Stimulated activated CD4-positive, alpha-beta T cell treated with anti-CD3 and anti-CD28 coated beads, Interleukin-1b, Interleukin-23, amount 100 ng/mL, for 24 hours (primary cell): ENCODE measurements around the gene UBL4A.
A peak's percentile ranks its signal among the peaks of the same experiment; 100 is the strongest.
"Not testable (repeated sequence)": the region's sequence is repeated elsewhere in the genome, so short reads cannot be mapped to it uniquely, and the experiment has no call there.

ENCODE experiments used
- DNase-seq, 4 experiments: peaks; one replicate each; pipeline ENCODE4 v3.0.0-alpha.2; 2020; ENCODE audit warnings: low read depth in 4 of 4, low spot score in 1 of 4

UBL4A gene

DNA sequence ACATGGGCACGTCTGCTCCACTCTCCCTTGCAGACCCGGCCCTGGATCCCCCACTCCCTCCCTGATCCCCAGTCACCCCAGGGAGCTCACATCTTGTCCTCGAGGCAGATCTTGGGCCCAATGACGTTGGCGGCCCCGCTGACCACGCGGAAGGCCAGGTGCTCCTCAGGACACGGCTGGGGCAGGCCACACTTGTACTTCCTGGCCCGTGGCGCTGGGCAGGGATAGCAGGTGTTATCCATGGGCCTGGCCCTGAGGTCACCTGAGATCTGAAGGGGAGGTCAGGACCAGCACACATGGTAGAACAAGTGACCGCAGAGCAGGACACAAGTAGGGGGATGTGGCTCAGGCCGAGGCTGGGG, 21.9 kb upstream of the UBL4A start:
- no peak for DNase-seq

DNA sequence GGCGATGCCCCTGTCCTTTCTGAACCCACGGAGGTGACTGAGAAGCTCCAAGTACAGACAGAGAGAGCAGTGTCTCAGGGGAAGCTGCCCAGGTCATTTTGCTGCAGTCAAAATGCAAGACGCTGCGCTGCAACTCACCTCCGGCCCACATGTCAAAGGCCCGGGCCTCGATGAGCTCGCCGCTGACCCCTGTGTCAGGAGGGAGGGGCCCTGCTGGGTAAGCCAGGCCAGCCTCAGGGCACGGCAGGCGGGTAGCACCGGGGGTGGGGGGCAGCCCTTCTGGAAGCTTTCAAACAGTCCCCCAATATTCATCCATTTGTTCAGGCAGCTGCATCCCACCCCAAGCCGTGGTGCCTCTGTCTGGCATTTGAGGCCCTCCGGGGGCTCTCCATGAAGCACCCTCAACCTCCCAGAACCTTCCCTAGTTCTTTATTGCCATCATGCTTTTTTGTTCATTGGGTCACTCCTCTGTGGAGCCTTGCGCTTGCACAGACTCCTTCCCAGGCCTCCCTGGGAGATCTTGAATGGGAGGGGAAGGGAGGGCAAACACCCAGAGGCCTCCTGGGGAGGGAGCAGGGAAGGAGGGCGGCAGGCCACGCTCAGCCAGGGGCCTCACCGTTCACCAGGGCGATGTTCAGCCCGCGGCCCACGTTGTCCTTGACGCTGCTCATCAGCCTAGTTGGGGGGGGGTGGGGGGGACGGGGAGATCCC, 21.4 kb upstream of the UBL4A start:
- no peak for DNase-seq

DNA sequence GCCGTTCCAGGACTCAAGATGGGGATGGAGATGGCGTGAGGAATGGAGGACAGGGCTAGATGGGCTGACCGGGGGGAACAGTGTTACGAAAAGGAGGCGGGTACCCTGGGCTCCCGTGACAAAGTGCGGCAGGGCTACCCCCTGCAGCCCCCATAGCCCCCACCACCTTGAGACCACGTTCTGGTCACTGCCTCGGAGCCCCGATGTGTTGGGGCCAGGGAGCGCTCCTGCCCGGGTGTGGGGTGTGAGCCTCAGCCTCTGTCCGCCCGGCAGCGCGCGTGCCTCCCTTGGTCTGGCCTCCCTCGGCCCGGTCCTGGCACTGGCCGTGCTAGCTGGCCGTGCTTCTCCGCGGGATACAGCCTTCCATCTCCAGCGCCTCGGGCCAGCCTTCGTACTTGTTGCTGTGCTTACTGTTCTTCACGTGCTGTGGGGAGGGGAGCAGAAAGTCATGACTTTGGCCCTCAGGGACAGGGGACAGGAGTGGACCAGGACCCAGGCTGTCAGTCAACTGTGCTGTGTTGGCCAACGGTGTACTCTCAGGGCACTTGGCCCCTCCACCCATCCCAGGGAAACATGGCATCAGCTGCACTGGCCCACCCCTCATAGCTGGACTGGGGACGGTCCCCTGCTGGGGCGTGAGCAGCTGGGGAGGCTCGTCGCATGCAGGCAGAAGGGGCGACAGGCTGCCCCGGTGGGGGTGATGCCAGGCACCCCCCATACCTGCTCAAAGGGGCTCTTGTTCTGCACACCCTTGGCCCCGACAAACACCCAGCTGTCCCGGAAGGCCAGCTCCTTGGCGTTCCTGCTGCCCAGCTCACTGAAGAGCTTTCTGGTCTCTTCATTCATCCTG, 20.3 kb upstream of the UBL4A start:
- no peak for DNase-seq

DNA sequence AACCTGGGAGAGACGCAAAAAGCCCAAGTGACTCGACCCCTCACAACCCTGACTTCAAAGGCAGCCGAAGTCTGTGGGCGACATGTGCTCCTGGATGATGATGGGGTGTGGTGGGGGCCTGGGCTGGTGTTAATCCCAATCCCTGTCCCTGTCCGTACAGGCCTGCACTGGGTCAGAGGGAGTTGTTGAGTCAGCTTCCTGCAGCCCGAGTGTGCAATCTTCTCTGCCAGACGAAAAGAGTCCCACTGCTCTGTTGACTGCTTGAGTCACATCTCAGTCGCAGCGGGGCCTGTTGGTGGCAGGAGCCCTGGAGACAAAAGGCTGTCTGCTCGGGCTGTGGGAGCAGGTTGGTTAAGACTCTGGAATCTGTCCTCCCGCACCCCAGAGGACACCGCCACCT, 19.3 kb upstream of the UBL4A start:
- DNase-seq: no peak

DNA sequence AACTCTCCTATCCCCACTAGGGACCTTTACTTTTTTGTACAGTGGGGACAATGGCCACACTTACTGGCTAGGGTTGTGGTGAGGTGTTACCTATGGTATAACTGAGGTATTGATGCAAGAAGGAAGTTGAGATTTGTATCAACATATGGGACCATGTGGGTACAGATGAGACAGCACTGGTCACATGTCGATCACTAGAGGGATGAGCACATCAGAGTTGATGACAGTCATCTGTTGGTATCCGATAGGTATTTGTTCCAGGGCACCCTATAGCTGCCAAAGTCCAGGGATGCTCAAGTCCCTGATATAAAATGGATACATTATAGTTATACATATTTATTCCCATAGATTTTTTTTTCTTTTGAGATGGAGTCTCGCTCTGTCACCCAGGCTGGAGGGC, 16.6 kb upstream of the UBL4A start:
- no peak for DNase-seq

DNA sequence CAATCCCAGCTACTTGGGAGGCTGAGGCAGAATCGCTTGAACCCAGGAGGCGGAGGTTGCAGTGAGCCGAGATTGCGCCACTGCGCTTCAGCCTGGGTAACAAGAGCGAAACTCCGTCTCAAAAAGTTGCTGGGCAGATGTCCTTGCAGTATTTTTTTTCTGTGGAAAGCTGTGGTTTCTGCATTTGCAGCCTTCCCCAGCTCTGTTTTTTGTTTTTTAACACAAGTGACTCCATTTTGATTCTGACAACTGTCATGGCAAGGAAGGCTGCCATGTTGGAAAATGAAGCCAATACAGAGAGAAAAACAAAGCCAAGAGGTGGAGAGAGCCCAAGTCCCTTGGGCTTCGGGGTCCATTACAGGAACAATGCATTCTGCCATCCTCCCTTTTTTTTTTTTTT, 15.7 kb upstream of the UBL4A start:
- DNase-seq: no peak

DNA sequence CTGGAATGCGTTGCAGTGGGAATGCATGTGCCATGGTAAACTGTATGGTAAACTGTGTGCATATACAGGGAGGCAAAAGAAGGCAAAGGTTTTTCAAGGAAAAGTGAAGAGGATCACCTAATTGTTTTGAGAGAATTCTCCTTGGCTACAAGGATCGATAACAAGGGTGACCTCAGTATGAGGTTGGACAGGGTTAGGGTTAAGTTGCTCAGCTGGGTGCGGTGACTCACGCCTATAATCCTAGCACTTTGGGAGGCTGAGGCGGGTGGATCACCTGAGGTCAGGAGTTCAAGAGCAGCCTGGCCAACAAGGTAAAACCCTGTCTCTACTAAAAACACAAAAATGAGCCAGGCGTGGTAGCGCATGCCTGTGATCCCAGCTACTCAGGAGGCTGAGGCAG, 15.0 kb upstream of the UBL4A start:
- not testable (repeated sequence) for DNase-seq

DNA sequence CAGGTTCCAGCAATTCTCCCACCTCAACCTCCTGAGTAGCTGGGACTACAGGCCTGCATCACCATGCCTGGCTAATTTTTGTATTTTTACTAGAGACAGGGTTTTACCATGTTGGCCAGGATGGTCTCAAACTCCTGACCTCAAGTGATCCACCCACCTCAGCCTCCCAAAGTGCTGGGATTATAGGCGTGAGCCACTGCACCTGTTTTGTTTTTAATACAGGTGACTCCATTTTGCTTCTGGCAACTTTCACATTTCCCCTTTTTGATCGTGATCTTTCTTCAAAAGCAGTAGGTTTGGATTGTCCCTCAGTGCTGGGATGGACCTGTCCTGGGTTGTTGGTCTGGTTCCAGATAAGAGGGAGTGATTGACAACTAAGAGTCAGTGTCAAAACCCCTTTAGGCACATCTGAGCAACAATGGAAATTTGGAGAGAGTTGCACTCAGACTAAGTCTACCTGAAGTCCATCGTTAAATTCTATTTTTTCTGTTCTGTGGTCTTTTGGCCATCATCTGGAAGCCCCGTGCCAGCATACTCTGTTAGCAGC, 10.2 kb upstream of the UBL4A start:
- DNase-seq: not testable (repeated sequence)

DNA sequence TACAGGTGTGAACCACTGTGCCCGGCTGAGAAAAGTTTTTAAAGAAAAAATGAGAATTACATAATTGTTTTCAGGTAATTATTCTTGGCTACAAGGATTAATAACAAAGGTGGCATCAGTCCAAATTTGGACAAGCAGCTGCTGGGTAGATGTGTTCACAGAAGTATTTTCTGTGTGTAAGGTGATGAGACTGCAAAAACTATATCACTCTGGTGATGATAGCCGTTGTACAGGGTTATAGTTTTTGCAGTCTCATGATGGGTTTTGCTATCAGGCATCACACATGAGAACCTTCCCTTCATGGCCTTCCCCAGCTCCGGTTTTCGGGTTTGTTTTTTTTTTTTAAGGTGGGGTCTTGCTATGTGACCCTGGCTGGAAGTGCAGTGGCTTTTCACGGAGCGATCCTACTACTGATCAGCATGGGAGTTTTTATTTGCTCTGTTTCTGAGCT, 9.1 kb upstream of the UBL4A start:
- no peak for DNase-seq

DNA sequence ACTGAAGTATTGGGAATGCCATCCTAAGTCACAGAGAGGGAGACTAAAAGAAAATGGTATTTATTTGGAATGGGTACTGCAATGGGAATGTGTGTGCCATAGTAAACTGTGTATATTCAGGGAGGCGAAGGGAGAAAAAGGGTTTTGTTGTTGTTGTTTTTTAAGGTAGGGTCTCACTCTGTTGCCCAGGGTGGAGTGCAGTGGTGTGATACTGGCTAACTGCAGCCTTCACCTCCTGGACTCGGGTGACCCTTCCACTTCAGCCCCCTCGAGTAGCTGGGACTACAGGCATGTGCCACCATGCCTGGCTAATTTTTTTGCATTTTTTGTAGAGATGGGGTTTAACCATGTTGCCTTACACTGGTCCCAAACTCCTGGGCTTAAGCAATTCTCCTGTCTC, 8.3 kb upstream of the UBL4A start:
- DNase-seq: no peak

DNA sequence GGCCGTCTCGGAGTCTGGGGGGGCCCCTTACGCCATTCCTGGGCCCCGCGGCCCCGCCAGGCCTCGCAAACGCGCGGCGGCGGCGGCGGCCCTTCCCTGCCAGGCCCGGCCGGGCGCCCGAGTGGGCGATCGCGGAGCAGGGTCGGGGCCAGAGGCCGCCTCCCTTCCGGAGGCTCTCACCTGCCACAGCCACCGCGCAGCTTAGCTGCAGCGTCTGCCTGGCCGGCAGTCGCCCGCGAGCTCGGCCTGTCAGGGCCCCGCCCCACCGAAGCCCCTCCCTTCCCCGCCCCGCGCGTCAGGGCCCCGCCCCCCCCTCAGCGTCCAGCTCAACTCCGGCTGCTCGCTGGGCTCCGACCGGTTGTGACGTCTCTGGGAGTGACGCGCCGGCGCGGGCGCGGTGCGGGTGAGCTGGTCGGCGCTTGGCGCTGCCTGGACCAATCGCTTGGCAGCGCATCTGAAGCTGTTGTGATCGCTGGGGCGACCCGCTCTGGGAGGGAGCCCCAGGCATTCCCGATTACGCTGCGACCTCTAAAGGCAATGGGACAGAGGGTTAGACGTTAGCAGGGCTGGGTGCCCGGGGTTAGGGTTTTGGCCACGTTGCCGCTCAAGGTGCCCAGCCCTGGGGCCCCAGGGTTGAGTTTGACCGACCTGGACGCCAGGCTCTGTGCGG, 4.1 kb upstream of the UBL4A start, which contains the start of gene SLC10A3:
Gene SLC10A3 (minus strand): TSS at position 216 of the 670 bp plus-strand sequence. CDS start 1,689 bp downstream, outside the sequence.
- peak; percentile 61 to 83 (median 69) for DNase-seq

DNA sequence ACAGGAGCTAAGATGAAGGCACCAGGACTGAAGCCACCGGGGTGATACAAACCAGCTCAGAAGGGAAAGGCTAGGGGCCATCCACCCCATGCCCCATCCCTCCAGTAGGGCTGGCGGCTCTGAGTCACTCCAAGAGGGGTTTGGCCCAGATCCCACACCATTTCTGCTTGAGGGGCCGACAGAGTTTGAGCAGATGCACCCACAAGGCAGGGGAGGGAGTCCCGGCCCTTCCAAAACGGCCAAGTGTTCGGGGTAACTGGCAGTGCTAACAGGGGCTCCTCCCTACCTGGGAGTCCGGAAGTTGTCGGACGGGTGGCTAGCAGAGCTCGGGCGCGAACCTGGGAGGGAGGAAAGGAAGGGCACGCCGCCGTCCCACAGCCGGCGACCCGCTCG, 3.6 kb upstream of the UBL4A start:
- no peak for DNase-seq

DNA sequence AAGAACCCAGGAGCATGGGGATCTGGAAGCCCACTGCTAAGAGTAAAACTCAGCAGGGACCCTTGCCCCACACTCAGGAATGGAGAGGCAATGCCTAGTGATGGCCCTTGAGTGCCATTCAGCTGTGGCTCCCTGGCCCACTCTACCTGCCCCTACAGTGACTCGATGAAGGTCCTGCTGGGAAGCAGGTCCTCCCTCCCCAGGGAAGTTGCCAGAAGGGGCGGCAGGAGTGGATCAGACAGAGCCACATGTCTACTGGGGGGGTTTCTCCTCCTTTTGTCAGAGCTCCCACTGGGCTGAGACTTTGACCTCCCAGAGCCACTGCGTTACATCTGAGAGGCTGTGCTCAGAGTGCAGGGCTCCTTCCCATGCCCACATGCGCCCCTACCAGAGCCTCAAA, 2.8 kb upstream of the UBL4A start:
- DNase-seq: no peak

DNA sequence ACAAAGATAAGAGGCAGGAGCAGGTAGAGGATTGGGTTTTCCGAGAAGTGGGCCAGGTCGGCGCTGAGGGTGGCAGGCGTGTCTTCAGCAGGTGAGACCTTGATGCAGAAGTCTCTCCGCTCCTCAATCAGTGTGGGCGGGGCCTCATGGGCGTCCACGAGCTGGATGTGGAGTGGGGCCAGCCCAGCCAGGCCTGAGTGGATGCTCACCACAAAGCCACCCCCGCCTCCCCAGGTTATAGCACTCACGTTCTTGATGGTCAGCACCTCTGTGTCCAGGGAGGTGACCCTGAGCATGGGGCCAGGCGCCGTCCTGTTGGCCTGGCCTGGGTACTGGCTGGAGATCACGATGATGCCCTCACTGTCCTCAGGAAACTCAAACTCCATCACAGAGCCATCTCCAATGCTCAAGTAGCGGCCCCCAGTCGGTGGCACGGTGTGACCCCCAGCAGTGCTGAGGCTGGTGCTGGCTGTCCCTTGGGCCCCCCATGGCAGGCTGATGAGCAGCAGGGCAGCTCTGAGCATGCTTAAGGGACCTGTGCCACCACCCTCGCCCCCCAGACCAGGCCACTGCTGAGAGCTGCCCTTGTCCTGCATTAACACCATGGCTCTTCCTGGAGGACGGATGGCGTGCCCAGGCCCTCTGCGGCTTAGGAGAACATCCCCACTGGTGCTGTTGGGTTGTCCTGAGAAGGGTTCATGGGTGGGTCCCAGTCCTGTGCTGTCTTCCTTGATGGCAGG, 2.1 kb upstream of the UBL4A start:
- DNase-seq: no peak

DNA sequence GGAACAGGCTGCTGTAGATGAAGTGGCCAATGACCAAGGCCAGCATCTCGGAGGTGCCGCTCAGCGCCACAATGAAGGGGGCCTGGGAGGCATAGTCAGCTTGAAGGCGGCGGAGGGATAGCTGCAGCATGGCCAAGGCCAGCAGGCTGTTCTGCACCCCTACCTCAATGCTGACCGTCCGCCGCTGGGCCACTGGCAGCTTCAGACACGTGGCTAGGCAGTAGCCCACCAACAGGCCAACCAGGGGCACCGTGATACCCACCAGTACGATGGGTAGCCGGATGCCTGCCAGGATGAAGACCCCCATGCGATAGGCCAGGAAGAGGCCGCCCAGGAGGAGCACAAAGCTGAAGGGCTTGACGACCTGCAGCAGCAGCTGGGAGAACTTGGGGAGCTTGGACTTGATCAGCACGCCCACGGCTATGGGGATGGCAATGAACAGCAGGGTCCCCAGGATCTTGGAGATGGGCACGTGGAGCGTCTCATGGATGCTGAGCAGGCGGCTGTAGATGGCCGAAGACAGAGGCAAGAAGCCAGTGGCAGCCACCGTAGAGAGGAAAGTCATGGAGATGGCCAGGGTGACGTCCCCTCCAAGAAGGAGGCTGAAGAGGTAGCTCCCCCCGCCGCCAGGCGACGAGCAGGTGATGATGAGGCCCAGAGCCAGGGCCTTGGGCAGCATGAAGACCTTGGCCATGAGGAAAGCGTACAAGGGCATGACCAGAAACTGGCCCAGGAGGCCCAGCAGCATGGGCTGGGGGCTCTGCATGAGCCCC, 1.3 kb upstream of the UBL4A start:
- no peak for DNase-seq

DNA sequence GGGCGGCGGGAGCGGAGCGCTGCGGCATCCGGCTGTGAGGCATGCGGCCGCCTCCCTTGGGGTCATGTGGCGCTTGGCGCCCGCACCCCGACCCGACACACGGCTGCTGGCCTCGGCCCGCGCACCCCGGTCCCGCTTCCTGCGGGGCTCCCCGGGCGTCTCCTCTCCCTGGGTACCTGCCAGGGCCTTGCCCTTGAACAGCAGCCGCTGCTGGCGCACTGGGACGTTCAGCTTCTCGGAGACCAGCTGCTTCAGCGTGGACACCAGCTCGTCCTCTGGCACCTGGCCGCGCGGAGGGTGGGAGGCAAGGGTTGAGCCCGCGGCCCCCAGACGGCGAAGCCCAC, 391 bp downstream of the UBL4A start:
- no peak for DNase-seq

DNA sequence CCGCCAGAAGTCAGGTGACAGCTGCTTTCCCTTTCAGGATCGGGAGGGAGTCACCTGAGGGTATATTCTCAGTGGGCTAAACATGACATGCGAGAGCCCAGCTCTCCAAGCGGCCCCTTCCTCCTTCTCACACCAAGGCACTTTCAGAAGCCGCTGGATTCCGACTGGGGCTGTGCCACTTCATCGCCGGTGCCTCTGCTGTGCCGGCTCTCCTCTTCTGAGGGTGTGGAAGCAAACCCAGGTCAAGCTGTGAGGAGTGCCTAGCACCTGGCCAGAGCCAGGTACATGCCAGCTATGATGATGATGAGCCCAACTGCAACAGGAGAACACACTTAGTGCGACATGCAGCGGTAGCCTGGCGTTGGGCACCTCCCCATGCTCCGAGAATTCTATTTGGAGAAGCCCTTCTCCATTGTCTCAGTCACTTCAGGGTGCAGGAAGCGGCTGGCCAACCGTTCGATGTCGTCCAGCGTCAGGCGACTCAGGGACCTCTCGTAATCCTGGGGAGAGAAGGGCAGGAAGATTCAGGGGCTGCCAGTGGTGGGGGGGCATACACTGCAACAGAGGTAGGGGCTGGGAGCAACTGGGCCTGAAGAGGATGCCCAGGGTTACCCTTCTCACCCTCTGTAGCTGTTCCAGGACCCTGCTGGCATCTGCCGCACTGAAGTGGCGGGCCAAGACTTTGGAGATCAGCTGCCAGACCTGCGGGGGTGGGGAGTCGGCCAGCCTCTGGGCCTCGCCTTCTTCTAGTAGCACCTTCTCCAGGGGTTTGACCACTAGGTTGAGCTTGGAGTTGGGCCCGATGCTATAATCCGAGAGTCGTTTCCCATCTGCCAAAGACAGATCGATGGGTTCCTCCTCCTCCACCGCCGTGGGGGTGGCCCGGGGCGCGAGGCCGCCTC, 1.0 kb downstream of the UBL4A start:
- no peak for DNase-seq

DNA sequence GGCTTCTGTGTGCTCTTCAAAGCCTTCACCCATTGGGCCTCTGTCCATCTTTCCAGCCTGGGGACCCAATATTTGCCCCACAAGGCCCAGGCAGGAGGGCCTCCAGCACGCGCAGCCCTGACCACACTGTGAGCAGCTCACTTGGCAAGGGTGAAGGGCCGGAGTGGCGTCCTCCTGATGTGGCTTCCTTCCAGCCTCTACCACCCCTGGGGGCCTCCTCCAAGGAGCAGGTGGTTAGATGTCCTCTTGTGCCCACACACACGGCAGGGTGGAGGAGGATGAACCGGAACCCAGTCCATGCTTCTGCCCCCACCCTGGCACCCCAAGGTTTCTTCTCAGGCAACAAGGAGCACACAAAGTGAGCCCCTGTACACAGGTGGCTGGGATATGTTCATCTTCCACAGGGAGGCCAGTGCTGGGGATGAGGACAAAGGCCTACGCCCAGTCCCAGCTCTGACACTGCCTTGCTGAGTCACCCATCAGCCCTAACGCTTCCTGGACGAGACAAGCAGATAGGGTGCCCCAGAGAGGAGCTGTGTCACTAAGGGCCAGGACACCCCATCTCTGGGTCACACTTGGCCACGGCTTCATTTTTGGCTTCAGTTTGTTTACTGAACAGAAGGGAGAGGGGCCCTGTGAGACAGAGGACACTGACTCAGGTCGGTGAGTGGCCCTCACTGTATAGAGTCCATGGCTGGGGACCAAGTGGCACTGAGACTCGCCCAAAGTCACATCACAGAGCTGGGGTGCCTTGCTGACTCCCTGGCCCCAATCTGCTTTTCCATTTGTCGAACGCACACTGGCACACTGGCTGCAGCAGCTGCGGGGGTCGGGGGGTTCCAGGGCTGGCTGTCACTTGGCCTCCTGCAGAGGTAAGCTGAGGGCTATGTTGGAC, 1.9 kb downstream of the UBL4A start:
- DNase-seq: no peak
